ENCODE measurements around the gene TLL2.

DNA sequence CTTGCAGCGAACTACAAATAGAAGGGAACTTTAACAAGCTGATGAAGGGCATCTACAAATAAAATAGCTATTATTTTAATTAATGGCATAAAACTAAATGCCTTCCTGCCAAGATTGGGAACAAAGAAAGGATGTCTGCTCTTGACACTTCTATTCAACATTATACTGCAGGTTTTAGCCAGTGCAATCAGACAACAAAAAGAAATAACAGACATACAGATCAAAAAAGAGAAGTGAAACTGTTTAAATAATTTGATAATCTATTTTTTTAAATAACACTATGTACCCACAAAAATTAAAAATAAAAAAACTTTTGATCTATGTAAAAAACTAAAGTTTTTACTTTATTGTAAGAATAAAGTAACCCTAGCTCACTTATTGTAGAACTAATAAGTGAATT lies 22.4 kb upstream of the TLL2 start:
- TF ChIP-seq EZH2 (IDR thresholded peaks at IDR 0.05), result no peak
- no peak for TF ChIP-seq POLR2AphosphoS5 (IDR thresholded peaks at IDR 0.05; ENCODE audit: borderline replicate concordance, low read depth, low read length)
